Muscle layer of colon (tissue), 2 donors: ENCODE data around the gene SPDYE18.
"Not testable (repeated sequence)": the region's sequence is repeated elsewhere in the genome, so short reads cannot be mapped to it uniquely, and the experiment has no call there.

ENCODE experiments used
- H3K27ac ChIP-seq: one replicate; pipeline ENCODE4 v1.7.0; 2013; ENCODE audit warnings: low read depth, mild to moderate bottlenecking, low read length, moderate library complexity
- H3K27me3 ChIP-seq, 2 donors: one replicate each; pipeline ENCODE4 v1.7.0; 2013; ENCODE audit warnings: low read length in 2 of 2, mild to moderate bottlenecking in 2 of 2; ENCODE audit not compliant: insufficient read depth in 2 of 2, control insufficient read depth in 1 of 2
- H3K36me3 ChIP-seq: one replicate; pipeline ENCODE4 v1.7.0; 2013; ENCODE audit warnings: mild to moderate bottlenecking, low read length; ENCODE audit not compliant: insufficient read depth
- H3K4me1 ChIP-seq: one replicate; pipeline ENCODE4 v1.7.0; 2013; ENCODE audit warnings: mild to moderate bottlenecking, low read length; ENCODE audit not compliant: insufficient read depth
- H3K4me3 ChIP-seq, 2 donors: one replicate each; pipeline ENCODE4 v1.7.0; 2013; ENCODE audit warnings: low read length in 2 of 2, low read depth in 1 of 2, mild to moderate bottlenecking in 1 of 2, moderate library complexity in 1 of 2
- H3K9ac ChIP-seq: one replicate; pipeline ENCODE4 v1.7.0; 2013; ENCODE audit warnings: low read length
- H3K9me3 ChIP-seq: one replicate; pipeline ENCODE4 v1.7.0; 2013; ENCODE audit warnings: mild to moderate bottlenecking, low read length
- donor health status: abdominal sarcoma.
- donor health status: Adenocarcinoma of cecum.

SPDYE18 gene

GRCh38 chr7:77062557-77062956, at the start of gene SPDYE18:
SPDYE18 (minus strand) TSS chr7:77062558; CDS start chr7:77060512, 2,046 bp downstream.
- H3K36me3 ChIP-seq, H3K4me3 ChIP-seq, H3K9ac ChIP-seq, H3K27me3 ChIP-seq, H3K9me3 ChIP-seq, H3K4me1 ChIP-seq, H3K27ac ChIP-seq: not testable (repeated sequence)

GRCh38 chr7:77108362-77108761, 46.0 kb upstream of the SPDYE18 start:
- H3K27me3 ChIP-seq, H3K9ac ChIP-seq, H3K4me1 ChIP-seq, H3K4me3 ChIP-seq, H3K27ac ChIP-seq, H3K9me3 ChIP-seq, H3K36me3 ChIP-seq: not testable (repeated sequence)

GRCh38 chr7:77107659-77108058, 45.3 kb upstream of the SPDYE18 start:
- H3K9ac ChIP-seq, H3K4me3 ChIP-seq, H3K27ac ChIP-seq, H3K4me1 ChIP-seq, H3K27me3 ChIP-seq, H3K36me3 ChIP-seq, H3K9me3 ChIP-seq: not testable (repeated sequence)

GRCh38 chr7:77105904-77106303, 43.5 kb upstream of the SPDYE18 start:
- not testable (repeated sequence) for H3K27ac ChIP-seq, H3K4me1 ChIP-seq, H3K9ac ChIP-seq, H3K27me3 ChIP-seq, H3K4me3 ChIP-seq, H3K9me3 ChIP-seq, H3K36me3 ChIP-seq

GRCh38 chr7:77102671-77103070, 40.3 kb upstream of the SPDYE18 start:
- not testable (repeated sequence) for H3K4me1 ChIP-seq, H3K9ac ChIP-seq, H3K36me3 ChIP-seq, H3K4me3 ChIP-seq, H3K9me3 ChIP-seq, H3K27me3 ChIP-seq, H3K27ac ChIP-seq

GRCh38 chr7:77101187-77101586, 38.8 kb upstream of the SPDYE18 start:
- H3K4me3 ChIP-seq, H3K27ac ChIP-seq, H3K36me3 ChIP-seq, H3K9ac ChIP-seq, H3K27me3 ChIP-seq, H3K9me3 ChIP-seq, H3K4me1 ChIP-seq: not testable (repeated sequence)

GRCh38 chr7:77100501-77100900, 38.1 kb upstream of the SPDYE18 start:
- H3K36me3 ChIP-seq, H3K27ac ChIP-seq, H3K9me3 ChIP-seq, H3K4me3 ChIP-seq, H3K4me1 ChIP-seq, H3K27me3 ChIP-seq, H3K9ac ChIP-seq: not testable (repeated sequence)

GRCh38 chr7:77092301-77092700, 29.9 kb upstream of the SPDYE18 start:
- H3K36me3 ChIP-seq, H3K27me3 ChIP-seq, H3K9me3 ChIP-seq, H3K9ac ChIP-seq, H3K4me3 ChIP-seq, H3K27ac ChIP-seq, H3K4me1 ChIP-seq: not testable (repeated sequence)

- H3K9me3 ChIP-seq, H3K27ac ChIP-seq, H3K36me3 ChIP-seq, H3K9ac ChIP-seq, H3K27me3 ChIP-seq, H3K4me3 ChIP-seq, H3K4me1 ChIP-seq: not testable (repeated sequence)
Measured at GRCh38 chr7:77082192-77082591, 19.8 kb upstream of the SPDYE18 start.

- not testable (repeated sequence) for H3K4me3 ChIP-seq, H3K4me1 ChIP-seq, H3K9ac ChIP-seq, H3K9me3 ChIP-seq, H3K27ac ChIP-seq, H3K36me3 ChIP-seq, H3K27me3 ChIP-seq
Measured at GRCh38 chr7:77080236-77080635, 17.9 kb upstream of the SPDYE18 start.

- not testable (repeated sequence) for H3K27ac ChIP-seq, H3K36me3 ChIP-seq, H3K27me3 ChIP-seq, H3K9ac ChIP-seq, H3K4me1 ChIP-seq, H3K9me3 ChIP-seq, H3K4me3 ChIP-seq
Measured at GRCh38 chr7:77079624-77080023, 17.3 kb upstream of the SPDYE18 start.

GRCh38 chr7:77079112-77079511, 16.8 kb upstream of the SPDYE18 start:
- not testable (repeated sequence) for H3K4me1 ChIP-seq, H3K27ac ChIP-seq, H3K36me3 ChIP-seq, H3K4me3 ChIP-seq, H3K27me3 ChIP-seq, H3K9me3 ChIP-seq, H3K9ac ChIP-seq

- not testable (repeated sequence) for H3K9me3 ChIP-seq, H3K9ac ChIP-seq, H3K27me3 ChIP-seq, H3K4me1 ChIP-seq, H3K4me3 ChIP-seq, H3K27ac ChIP-seq, H3K36me3 ChIP-seq
Measured at GRCh38 chr7:77077060-77077459, 14.7 kb upstream of the SPDYE18 start.
